Testis (tissue), 3 donors: ENCODE results near the gene COL5A1. TPM values are rescaled to one million over a fixed set of nuclear protein-coding genes. Genes with fewer than 3 reads are reported as not detected.

Experiments used
- DNase-seq: peaks from one replicate; pipeline ENCODE4 v3.0.0-alpha.2; 2019
- H3K27ac ChIP-seq, 2 donors: fragments of 200-600 bp; sonication (generic); one replicate each; pipeline ENCODE4 v1.5.1; 2019
- H3K27me3 ChIP-seq: fragments of 200-600 bp; sonication (generic); one replicate; pipeline ENCODE4 v1.5.1; 2019
- H3K36me3 ChIP-seq: fragments of 200-600 bp; sonication (generic); one replicate; pipeline ENCODE4 v1.5.1; 2017; ENCODE audit warnings: low read depth; ENCODE audit errors: missing control alignments
- H3K4me1 ChIP-seq: fragments of 200-600 bp; sonication (generic); one replicate; pipeline ENCODE4 v1.5.1; 2019
- H3K4me3 ChIP-seq, 2 donors: fragments of 200-600 bp; sonication (generic); one replicate each; pipeline ENCODE4 v1.5.1; 2017 to 2019
- H3K9me3 ChIP-seq: fragments of 200-600 bp; sonication (generic); one replicate; pipeline ENCODE4 v1.5.1; 2017
- POLR2A ChIP-seq: fragments of 450-650 bp; IDR thresholded peaks from one replicate; pipeline ENCODE4 v1.6.1; 2017; ENCODE audit warnings: antibody characterized with exemption, mild to moderate bottlenecking, moderate library complexity
- WGBS, 2 donors: methylation state at CpG; one replicate each; pipeline ENCODE4 v1.1.5; 2018; 5-methylcytosine and 5-hydroxymethylcytosine counted together
- intact Hi-C: fragments of 100-400 bp; cut with DNase I; formaldehyde crosslinking; loops from one replicate; pipeline ENCODE4 v1.15.1; 2023; ENCODE audit warnings: low total_unique reads
- polyA plus RNA-seq: library from polyadenylated mRNA; stranded (reverse); fragments of 350-450 nt; fragmentation: Illumina TruSeq; extraction: RNeasy Lipid Tissue Mini Kit (QIAGEN cat#74804); gene quantifications from one replicate; pipeline ENCODE4 v1.2.3, GENCODE V29; 2014; ENCODE audit warnings: low read depth, low replicate concordance; ENCODE audit not compliant: insufficient read depth
- total RNA-seq, 2 donors: library from RNA; depleted of rRNA; stranded (reverse); fragments of >200 nt; gene quantifications; one replicate each; pipeline ENCODE4 v1.2.3, GENCODE V29; 2016
- TF ChIP-seq, protein P1 (sequence below), 3 experiments: fragments of 450-650 bp in 2 of 3; fragments of 200-600 bp in 1 of 3; sonication (generic) in 1 of 3; IDR thresholded peaks; one replicate each; pipeline ENCODE4 v1.5.1; 2016 to 2019; ENCODE audit warnings: antibody characterized with exemption in 3 of 3, mild to moderate bottlenecking in 2 of 3, moderate library complexity in 1 of 3

The COL5A1 gene
- total and polyA plus RNA-seq, 3 donors from 2014 or later, result 18.5 to 34.3 (median 20.8) TPM

DNA sequence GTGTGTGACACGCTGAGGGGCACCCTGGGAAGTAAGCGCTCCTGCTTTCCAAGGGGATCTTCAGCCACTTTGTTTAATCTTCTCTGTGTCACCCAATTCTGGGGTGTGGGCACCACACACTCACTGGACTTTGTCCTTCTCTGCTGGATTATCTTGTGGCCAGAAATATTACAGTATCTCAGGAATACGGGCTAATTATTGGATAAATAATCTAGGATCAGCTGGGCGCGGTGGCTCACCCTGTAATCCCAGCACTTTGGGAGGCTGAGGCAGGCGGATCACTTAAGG, 50.9 kb downstream of the COL5A1 start:
- H3K4me1 ChIP-seq, result no peaks in the 10 kb centered on the region
- H3K36me3 ChIP-seq, result no peaks in the 10 kb centered on the region
- DNase-seq, result no peak
- no peaks in the 10 kb centered on the region for H3K27me3 ChIP-seq
- intact Hi-C loops, result no loop called here
- H3K4me3 ChIP-seq, result no peak overlapping the region
- H3K9me3 ChIP-seq, result no peaks in the 10 kb centered on the region
- TF ChIP-seq, protein P1, sequence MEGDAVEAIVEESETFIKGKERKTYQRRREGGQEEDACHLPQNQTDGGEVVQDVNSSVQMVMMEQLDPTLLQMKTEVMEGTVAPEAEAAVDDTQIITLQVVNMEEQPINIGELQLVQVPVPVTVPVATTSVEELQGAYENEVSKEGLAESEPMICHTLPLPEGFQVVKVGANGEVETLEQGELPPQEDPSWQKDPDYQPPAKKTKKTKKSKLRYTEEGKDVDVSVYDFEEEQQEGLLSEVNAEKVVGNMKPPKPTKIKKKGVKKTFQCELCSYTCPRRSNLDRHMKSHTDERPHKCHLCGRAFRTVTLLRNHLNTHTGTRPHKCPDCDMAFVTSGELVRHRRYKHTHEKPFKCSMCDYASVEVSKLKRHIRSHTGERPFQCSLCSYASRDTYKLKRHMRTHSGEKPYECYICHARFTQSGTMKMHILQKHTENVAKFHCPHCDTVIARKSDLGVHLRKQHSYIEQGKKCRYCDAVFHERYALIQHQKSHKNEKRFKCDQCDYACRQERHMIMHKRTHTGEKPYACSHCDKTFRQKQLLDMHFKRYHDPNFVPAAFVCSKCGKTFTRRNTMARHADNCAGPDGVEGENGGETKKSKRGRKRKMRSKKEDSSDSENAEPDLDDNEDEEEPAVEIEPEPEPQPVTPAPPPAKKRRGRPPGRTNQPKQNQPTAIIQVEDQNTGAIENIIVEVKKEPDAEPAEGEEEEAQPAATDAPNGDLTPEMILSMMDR (IDR thresholded peaks at IDR 0.05), result no peak
- no peak for TF ChIP-seq POLR2A
- WGBS, 2 donors, result 94 to 96% methylated on average over 6 of the region's 6 CpGs
- H3K27ac ChIP-seq, result no peak overlapping the region

DNA sequence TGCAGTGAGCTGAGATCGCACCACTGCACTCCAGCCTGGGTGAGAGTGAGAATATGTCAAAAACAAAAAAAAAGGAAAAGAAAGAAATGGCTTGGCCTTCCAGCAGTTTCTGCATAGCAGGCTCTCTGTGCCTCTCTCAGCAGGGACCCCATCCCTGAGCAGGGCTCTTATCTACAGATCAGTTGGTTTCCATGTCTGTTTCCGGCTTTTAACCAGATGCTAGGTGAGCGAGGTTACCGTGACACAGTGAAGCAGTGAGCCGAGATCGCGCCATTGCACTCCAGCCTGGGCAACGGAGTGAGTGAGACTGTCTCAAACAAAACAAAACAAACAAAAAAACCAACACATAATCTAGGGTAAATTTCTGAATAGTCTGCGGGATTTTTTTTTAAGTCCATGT, 51.4 kb downstream of the COL5A1 start:
- Histone ChIP-seq H3K9me3 (no peaks in the 10 kb centered on the region), H3K4me3 (no peak overlapping the region), H3K27ac (no peak overlapping the region), H3K36me3 (no peaks in the 10 kb centered on the region), H3K27me3 (no peaks in the 10 kb centered on the region), H3K4me1 (no peaks in the 10 kb centered on the region)
- 81 to 85% methylated on average over 9 of the region's 9 CpGs for WGBS, 2 donors
- TF ChIP-seq, protein P1 (IDR thresholded peaks at IDR 0.05), result no peak
- DNase-seq, result no peak
- intact Hi-C loops, result no loop called here

DNA sequence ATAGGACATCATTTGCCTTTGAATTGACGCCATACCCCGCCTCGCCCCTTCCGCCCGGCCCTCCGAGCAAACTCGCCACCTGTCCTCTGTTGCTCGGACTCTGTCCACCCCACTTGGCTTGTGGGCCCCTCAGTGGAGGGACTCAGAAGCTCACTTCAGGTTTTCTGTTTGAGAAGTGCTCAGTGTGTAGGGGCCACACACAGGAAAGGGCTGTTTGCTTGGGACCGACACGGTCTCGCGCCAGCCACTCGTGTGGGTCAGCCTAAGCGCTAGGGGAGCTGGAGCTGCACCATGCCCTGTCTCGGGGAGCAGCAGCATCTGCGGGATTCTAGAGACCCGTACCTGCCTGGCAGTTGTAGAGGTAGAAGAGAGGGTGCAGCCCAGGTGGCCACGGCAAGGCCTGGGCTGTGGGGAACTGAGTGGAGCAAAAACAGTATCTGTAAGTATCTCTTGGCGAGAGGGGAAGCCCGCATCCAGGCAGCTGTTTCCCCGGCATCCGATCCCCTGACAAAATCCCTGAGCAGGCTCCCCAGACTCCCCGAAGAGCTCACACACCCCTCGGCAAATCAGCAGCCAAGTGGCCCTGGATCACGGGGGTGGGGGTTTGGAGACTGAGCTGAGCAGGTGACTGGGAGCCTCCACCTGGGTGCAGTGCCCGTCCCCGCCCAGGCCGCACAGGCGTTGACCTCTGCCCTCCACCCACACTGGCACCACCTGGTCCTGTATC, 52.2 kb downstream of the COL5A1 start:
- intact Hi-C loops, result no loop called here
- WGBS, 2 donors, result 89 to 96% methylated on average over 25 to 28 of the region's 29 CpGs
- TF ChIP-seq, protein P1 (IDR thresholded peaks at IDR 0.05), result no peak
- TF ChIP-seq POLR2A, result no peak
- Histone ChIP-seq H3K27ac (no peak overlapping the region), H3K4me3 (no peak overlapping the region), H3K4me1 (no peaks in the 10 kb centered on the region), H3K9me3 (no peaks in the 10 kb centered on the region), H3K27me3 (no peaks in the 10 kb centered on the region), H3K36me3 (no peaks in the 10 kb centered on the region)
- DNase-seq, result no peak

DNA sequence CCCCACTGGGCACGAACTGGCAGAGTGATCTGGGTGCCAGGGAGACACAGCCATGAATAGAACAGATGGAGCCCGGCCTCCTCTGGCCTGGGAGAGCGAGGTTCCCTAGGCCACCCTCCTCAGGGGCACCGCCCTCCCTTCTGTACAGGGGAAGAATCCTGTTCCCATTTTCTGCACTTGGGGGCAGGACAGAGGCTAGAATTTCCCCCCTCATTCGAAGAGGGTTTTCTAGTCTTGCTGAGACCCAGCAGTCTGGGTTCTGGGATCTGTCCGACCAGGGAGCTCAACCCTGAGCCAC, 52.7 kb downstream of the COL5A1 start:
- no peak overlapping the region for H3K4me3 ChIP-seq
- WGBS, 2 donors, result 83 to 87% methylated on average over 6 of the region's 6 CpGs
- no peak overlapping the region for H3K27ac ChIP-seq
- intact Hi-C loops, result no loop called here
- no peaks in the 10 kb centered on the region for H3K27me3 ChIP-seq
- H3K9me3 ChIP-seq, result no peaks in the 10 kb centered on the region
- no peak for TF ChIP-seq POLR2A
- TF ChIP-seq, protein P1 (IDR thresholded peaks at IDR 0.05), result no peak
- no peaks in the 10 kb centered on the region for H3K36me3 ChIP-seq
- no peaks in the 10 kb centered on the region for H3K4me1 ChIP-seq
- no peak for DNase-seq

DNA sequence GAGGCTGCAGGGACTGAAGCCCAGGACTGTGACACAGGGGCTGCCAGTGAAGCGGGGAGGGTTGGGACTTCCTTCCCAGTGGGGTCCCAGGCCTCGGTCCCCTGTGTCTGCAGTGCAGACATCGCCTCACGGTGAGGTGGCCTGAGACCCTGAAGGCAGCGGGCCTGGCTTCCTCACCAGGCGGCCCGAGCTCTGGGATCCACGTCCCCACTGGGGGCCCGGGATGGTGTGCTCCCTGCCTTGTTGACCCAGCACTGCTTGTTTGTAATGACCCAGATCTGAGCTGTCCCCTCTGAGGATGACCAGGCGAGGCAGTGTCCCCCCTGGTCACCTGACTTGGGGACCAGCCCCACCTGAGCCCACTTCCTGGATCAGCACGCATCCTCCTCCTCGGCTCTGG, 53.1 kb downstream of the COL5A1 start:
- H3K36me3 ChIP-seq, result no peaks in the 10 kb centered on the region
- DNase-seq, result no peak
- 90 to 96% methylated on average over 11 to 12 of the region's 12 CpGs for WGBS, 2 donors
- intact Hi-C loops, result no loop called here
- H3K4me1 ChIP-seq, result no peaks in the 10 kb centered on the region
- H3K27ac ChIP-seq, result no peak overlapping the region
- TF ChIP-seq POLR2A, result no peak
- TF ChIP-seq, protein P1 (IDR thresholded peaks at IDR 0.05), result no peak
- H3K4me3 ChIP-seq, result no peak overlapping the region
- H3K27me3 ChIP-seq, result no peaks in the 10 kb centered on the region
- H3K9me3 ChIP-seq, result no peaks in the 10 kb centered on the region
